GM21360 (cell line): Measurements from ENCODE around the gene GALNTL6.

Source experiments
- ATAC-seq: cut with Tn5 transposase; IDR thresholded peaks from one replicate; pipeline ENCODE4 v1.9.1; 2021; ENCODE audit warnings: mild to moderate bottlenecking, moderate library complexity; ENCODE audit not compliant: unreplicated experiment

GALNTL6 gene

GRCh38 chr4:171876636-171877035, 63.4 kb downstream of the GALNTL6 start:
- ATAC-seq: no peak

GRCh38 chr4:171880136-171880535, 66.9 kb downstream of the GALNTL6 start:
- ATAC-seq: no peak

GRCh38 chr4:171889681-171890080, 76.5 kb downstream of the GALNTL6 start:
- no peak for ATAC-seq

- peak; percentile 98 for ATAC-seq
These were observed 77.8 kb downstream of the GALNTL6 start for GRCh38 chr4:171891038-171891437.

- no peak for ATAC-seq
These were observed 83.2 kb downstream of the GALNTL6 start for GRCh38 chr4:171896426-171896825.

GRCh38 chr4:171919314-171919713, 106.1 kb downstream of the GALNTL6 start:
- ATAC-seq: no peak

- no peak for ATAC-seq
These were observed 107.7 kb downstream of the GALNTL6 start for GRCh38 chr4:171920901-171921300.

GRCh38 chr4:171924746-171925376, 111.7 kb downstream of the GALNTL6 start:
- ATAC-seq: no peak

GRCh38 chr4:171928336-171928735, 115.1 kb downstream of the GALNTL6 start:
- no peak for ATAC-seq

GRCh38 chr4:171929477-171929876, 116.3 kb downstream of the GALNTL6 start:
- no peak for ATAC-seq

GRCh38 chr4:171929907-171930306, 116.7 kb downstream of the GALNTL6 start:
- no peak for ATAC-seq

- ATAC-seq: no peak
These were observed 119.0 kb downstream of the GALNTL6 start for GRCh38 chr4:171932238-171932637.

- no peak for ATAC-seq
These were observed 127.5 kb downstream of the GALNTL6 start for GRCh38 chr4:171940656-171941055.

- no peak for ATAC-seq
These were observed 134.2 kb downstream of the GALNTL6 start for GRCh38 chr4:171947400-171947799.

- ATAC-seq: no peak
These were observed 134.8 kb downstream of the GALNTL6 start for GRCh38 chr4:171948038-171948437.

- peak; percentile 91 for ATAC-seq
These were observed 141.4 kb downstream of the GALNTL6 start for GRCh38 chr4:171954650-171955049.

- no peak for ATAC-seq
These were observed 143.5 kb downstream of the GALNTL6 start for GRCh38 chr4:171956678-171957077.

GRCh38 chr4:171962110-171962509, 148.9 kb downstream of the GALNTL6 start:
- ATAC-seq: no peak

GRCh38 chr4:171966356-171966755, 153.2 kb downstream of the GALNTL6 start:
- ATAC-seq: no peak

- ATAC-seq: no peak
These were observed 165.0 kb downstream of the GALNTL6 start for GRCh38 chr4:171978216-171978615.

- ATAC-seq: no peak
These were observed 166.3 kb downstream of the GALNTL6 start for GRCh38 chr4:171979461-171979860.

GRCh38 chr4:171981185-171981584, 168.0 kb downstream of the GALNTL6 start:
- no peak for ATAC-seq
